AG10803 (cell line): ENCODE results near the gene YEATS4.
A peak's percentile ranks its signal among the peaks of the same experiment; 100 is the strongest.

Experiments used
- DNase-seq: peaks from one replicate; pipeline ENCODE4 v3.0.0; 2010; ENCODE audit warnings: low read depth
- H3K4me3 ChIP-seq: 2 replicates; pipeline ENCODE4 v1.5.1; 2011; ENCODE audit warnings: mild to moderate bottlenecking, low read length, control low read depth
- CTCF ChIP-seq: conservative IDR thresholded peaks from 2 replicates; pipeline ENCODE4 v1.5.1; 2011; ENCODE audit warnings: mild to moderate bottlenecking, low read length, control low read depth, inconsistent platforms

Gene YEATS4

GRCh38 chr12:69396041-69396440, 36.5 kb downstream of the YEATS4 start:
- no peak for TF ChIP-seq CTCF
- H3K4me3 ChIP-seq = no peak overlapping the region
- no peak for DNase-seq

GRCh38 chr12:69396963-69397362, 37.4 kb downstream of the YEATS4 start:
- no peak for TF ChIP-seq CTCF
- DNase-seq = no peak
- H3K4me3 ChIP-seq = no peak overlapping the region

- DNase-seq = no peak
- no peak overlapping the region for H3K4me3 ChIP-seq
- TF ChIP-seq CTCF = no peak
Measured at GRCh38 chr12:69397978-69398377, 38.4 kb downstream of the YEATS4 start.

GRCh38 chr12:69401940-69402339, 42.4 kb downstream of the YEATS4 start:
- H3K4me3 ChIP-seq = no peak overlapping the region
- no peak for TF ChIP-seq CTCF
- no peak for DNase-seq

GRCh38 chr12:69404851-69405565, 45.5 kb downstream of the YEATS4 start:
- no peak overlapping the region for H3K4me3 ChIP-seq
- no peak for DNase-seq
- TF ChIP-seq CTCF = no peak

- DNase-seq = peak; percentile 92
- TF ChIP-seq CTCF = no peak
- peak overlapping the region; percentile 20; the same call in 1 of the 2 replicates for H3K4me3 ChIP-seq
Measured at GRCh38 chr12:69405566-69405865, 46.0 kb downstream of the YEATS4 start.

GRCh38 chr12:69406217-69406616, 46.7 kb downstream of the YEATS4 start:
- no peak overlapping the region for H3K4me3 ChIP-seq
- TF ChIP-seq CTCF = no peak

More at GRCh38 chr12:69406217-69406616, 46.7 kb downstream of the YEATS4 start:
- DNase-seq = no peak
